ENCODE measurements around the gene LRTM1.

The LRTM1 gene

GRCh38 chr3:54928046-54928770 lies at the start of gene LRTM1:
TSS of gene LRTM1 (minus strand) at chr3:54928059. CDS start at chr3:54927911, 148 bp downstream.
- TF ChIP-seq, protein P1, sequence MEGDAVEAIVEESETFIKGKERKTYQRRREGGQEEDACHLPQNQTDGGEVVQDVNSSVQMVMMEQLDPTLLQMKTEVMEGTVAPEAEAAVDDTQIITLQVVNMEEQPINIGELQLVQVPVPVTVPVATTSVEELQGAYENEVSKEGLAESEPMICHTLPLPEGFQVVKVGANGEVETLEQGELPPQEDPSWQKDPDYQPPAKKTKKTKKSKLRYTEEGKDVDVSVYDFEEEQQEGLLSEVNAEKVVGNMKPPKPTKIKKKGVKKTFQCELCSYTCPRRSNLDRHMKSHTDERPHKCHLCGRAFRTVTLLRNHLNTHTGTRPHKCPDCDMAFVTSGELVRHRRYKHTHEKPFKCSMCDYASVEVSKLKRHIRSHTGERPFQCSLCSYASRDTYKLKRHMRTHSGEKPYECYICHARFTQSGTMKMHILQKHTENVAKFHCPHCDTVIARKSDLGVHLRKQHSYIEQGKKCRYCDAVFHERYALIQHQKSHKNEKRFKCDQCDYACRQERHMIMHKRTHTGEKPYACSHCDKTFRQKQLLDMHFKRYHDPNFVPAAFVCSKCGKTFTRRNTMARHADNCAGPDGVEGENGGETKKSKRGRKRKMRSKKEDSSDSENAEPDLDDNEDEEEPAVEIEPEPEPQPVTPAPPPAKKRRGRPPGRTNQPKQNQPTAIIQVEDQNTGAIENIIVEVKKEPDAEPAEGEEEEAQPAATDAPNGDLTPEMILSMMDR (conservative IDR thresholded peaks at IDR 0.05), result no peak
- H3K27ac ChIP-seq, result no peak within 1 kb of the TSS

DNA sequence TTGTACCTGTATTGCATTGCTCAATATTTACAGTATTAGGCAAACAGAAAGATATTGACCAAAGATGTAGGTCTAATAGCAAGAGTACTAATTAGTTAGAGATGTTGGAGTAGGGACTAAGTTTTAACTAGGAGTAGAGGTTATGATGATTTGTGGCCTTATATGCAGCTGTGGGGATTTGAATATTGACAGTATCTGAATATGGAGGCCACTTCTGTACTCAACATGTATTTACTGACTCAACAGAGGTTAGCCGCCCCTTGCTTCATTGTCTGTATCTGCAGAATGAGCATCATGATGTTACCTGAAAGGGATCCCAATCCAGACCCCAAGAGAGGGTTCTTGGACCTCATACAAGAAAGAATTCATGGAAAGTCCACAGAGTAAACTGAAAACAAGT lies 49.6 kb upstream of the LRTM1 start:
- no peak overlapping the region for H3K27ac ChIP-seq
- TF ChIP-seq, protein P1 (conservative IDR thresholded peaks at IDR 0.05), result no peak

- H3K27ac ChIP-seq, result no peak overlapping the region
- TF ChIP-seq, protein P1 (conservative IDR thresholded peaks at IDR 0.05), result no peak
Observed at GRCh38 chr3:54970895-54971294, 43.0 kb upstream of the LRTM1 start.

DNA sequence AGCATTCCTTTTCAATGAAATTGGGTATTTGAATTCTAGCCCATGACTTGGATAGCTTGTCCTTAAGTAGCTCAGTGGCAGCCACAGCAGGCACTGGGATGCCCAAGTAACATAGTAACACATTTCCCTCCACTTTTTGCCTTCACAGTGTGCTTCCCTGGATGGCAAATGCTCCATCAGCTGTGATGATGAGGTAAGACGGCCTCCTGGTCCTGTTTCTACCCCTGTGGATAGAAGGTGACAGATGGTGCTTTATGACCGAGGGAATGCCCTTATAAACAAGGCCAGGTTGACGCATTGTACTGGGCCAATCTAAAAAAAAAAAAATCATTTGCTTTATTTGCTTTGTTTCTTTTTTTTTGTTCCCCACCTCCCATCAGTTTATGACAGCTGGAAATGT lies 41.8 kb upstream of the LRTM1 start:
- H3K27ac ChIP-seq, result no peak overlapping the region
- TF ChIP-seq, protein P1 (conservative IDR thresholded peaks at IDR 0.05), result no peak

- TF ChIP-seq, protein P1 (conservative IDR thresholded peaks at IDR 0.05), result no peak
- no peak overlapping the region for H3K27ac ChIP-seq
Observed at GRCh38 chr3:54968546-54969172, 40.8 kb upstream of the LRTM1 start.

GRCh38 chr3:54967731-54968161 lies 39.9 kb upstream of the LRTM1 start:
- H3K27ac ChIP-seq, result no peak overlapping the region
- TF ChIP-seq, protein P1 (conservative IDR thresholded peaks at IDR 0.05), result no peak

DNA sequence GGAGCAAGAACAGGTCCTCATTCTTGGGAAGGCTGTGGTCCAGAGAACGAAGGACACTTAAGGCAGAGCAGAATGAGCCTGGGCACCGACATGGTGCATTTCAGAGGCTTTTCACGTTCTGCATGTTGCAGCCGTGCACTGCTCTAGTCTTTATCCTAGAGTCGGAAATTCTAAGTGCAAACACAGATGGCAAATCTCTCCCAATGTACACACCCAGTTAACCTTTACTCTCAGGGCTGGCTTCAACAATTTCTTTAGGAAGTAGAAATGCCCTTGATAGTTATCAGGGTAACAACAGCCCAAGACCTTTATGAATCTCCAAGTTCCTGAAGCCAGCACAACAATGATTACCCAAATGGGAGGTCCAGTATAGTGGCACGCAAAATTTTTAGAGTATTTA lies 39.1 kb upstream of the LRTM1 start:
- H3K27ac ChIP-seq, result no peak overlapping the region
- TF ChIP-seq, protein P1 (conservative IDR thresholded peaks at IDR 0.05), result no peak

All from VCaP (cell line).